GM06990 (cell line): ENCODE results near the gene ATP13A2.
A peak's percentile ranks its signal among the peaks of the same experiment; 100 is the strongest.

Source experiments
- DNase-seq: peaks from one replicate; pipeline ENCODE4 v3.0.0-alpha.2; 2011; ENCODE audit not compliant: insufficient read length; ENCODE audit errors: extremely low read depth
- H3K27me3 ChIP-seq: replicated peaks from 2 replicates; pipeline ENCODE4 v1.6.0; 2011; ENCODE audit warnings: low read length; ENCODE audit not compliant: control insufficient read depth, insufficient read depth
- H3K36me3 ChIP-seq: 2 replicates; pipeline ENCODE4 v1.5.1; 2011; ENCODE audit warnings: low read length; ENCODE audit not compliant: control insufficient read depth, insufficient read depth
- H3K4me3 ChIP-seq: replicated peaks from 2 replicates; pipeline ENCODE4 v1.5.1; 2011; ENCODE audit warnings: low read depth, mild to moderate bottlenecking, control low read depth, low read length
- TF ChIP-seq, protein P1 (sequence below): IDR thresholded peaks from 2 replicates; pipeline ENCODE4 v1.5.1; 2011; ENCODE audit warnings: low read length, control low read depth, mild to moderate bottlenecking, inconsistent platforms; ENCODE audit not compliant: insufficient read depth, poor library complexity, severe bottlenecking

Gene ATP13A2

DNA sequence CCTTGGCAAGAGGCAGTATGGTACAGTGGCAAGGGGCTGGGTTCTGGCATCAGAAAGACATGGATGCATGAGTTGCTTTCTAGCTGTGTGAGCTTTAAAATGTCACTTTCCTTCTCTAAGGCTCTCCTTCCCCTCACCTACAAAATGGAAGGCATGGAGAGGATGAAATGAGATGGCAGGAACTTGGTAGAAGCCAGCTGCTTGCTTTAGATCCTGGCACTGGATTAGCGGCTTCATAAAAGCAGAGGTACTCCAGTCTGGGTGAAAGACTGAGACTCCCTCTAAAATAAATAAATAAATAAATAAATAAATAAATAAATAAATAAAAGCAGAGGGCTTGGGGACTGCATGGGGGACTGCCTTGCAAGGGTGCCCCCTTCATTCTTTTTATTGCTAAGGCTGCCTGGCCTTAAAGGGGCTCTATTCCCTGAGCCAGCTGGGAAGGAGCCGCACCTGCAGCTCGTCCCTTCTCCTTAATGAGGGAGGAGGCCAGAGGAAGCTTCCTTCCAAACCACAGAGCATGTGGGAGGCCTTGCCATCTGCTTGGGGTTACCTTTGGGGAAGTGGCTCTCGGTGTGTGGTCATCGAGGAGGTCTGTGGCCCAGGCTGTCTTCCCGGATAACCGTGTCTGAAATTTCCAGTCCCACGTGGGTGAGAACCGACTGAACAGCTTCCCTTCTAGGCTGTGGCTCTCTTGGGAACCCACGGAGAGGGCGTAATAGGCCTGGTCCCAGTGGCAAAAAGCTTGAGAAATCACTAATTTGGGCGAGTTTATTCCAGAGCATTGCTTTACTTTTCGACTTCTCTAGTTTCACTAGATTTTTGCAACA lies 2.0 kb upstream of the ATP13A2 start:
- DNase-seq = no peak
- Histone ChIP-seq H3K27me3 (no peaks in the 10 kb centered on the region), H3K4me3 (no peak overlapping the region), H3K36me3 (peaks cover 5% of the 10 kb centered on the region)
- TF ChIP-seq, protein P1, sequence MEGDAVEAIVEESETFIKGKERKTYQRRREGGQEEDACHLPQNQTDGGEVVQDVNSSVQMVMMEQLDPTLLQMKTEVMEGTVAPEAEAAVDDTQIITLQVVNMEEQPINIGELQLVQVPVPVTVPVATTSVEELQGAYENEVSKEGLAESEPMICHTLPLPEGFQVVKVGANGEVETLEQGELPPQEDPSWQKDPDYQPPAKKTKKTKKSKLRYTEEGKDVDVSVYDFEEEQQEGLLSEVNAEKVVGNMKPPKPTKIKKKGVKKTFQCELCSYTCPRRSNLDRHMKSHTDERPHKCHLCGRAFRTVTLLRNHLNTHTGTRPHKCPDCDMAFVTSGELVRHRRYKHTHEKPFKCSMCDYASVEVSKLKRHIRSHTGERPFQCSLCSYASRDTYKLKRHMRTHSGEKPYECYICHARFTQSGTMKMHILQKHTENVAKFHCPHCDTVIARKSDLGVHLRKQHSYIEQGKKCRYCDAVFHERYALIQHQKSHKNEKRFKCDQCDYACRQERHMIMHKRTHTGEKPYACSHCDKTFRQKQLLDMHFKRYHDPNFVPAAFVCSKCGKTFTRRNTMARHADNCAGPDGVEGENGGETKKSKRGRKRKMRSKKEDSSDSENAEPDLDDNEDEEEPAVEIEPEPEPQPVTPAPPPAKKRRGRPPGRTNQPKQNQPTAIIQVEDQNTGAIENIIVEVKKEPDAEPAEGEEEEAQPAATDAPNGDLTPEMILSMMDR = no peak

DNA sequence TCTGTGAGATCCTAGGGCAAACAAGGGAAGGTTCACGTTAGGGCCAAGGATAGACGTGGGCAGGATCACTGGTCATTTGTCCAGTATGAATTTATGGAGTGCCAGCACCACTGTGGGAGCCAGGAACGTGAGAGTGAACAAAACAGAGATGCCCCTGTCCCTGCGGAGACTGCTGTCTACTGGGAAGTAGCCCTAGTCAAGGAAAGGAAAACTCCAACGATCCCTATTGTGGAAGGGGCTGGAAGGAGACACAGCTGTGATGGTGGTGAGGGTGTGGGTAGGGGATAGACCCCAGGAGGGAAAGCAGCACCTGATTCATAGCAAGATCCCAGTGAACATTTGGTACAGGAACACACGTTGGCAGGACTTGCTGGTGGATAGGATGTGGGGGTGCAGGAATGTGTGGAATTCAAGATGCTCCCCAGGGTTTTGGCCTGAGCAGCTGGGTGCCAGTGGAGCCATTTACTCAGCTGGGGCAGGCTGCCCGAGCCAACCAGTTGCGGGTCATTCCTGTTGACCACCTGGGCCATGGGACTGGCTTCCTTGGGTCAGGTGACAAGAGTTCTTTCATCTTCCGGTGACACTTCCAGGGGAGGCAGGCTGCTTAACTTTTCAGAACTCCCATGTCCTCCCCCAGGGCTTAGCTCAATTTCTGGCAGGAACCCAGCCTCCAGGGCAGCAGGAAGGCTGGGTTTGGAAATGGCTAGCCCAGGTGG lies 1.2 kb upstream of the ATP13A2 start:
- no peak for DNase-seq
- Histone ChIP-seq H3K27me3 (no peaks in the 10 kb centered on the region), H3K4me3 (no peak overlapping the region), H3K36me3 (peaks cover 2% of the 10 kb centered on the region)
- TF ChIP-seq, protein P1 = no peak

DNA sequence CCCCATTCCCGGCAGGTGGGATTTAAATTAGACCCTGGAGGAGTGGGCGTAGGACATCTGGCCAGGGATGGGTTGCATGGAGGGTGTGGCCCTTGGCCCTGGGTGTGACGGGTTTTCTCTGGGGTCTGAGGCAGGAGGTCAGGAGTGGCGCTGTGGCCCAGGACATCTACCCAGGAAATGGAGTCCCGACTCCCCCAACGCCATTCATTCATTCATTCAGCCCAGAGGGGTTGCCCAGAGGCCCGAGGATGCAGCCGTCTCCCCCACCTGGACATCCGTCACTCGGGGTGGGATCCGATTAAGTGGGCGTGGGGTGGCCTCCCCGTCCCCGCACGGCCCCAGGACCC lies 663 bp downstream of the ATP13A2 start:
- Histone ChIP-seq H3K27me3 (no peaks in the 10 kb centered on the region), H3K36me3 (no peaks in the 10 kb centered on the region), H3K4me3 (peak overlapping the region; percentile 81)
- no peak for DNase-seq
- TF ChIP-seq, protein P1 = peak; percentile 2

DNA sequence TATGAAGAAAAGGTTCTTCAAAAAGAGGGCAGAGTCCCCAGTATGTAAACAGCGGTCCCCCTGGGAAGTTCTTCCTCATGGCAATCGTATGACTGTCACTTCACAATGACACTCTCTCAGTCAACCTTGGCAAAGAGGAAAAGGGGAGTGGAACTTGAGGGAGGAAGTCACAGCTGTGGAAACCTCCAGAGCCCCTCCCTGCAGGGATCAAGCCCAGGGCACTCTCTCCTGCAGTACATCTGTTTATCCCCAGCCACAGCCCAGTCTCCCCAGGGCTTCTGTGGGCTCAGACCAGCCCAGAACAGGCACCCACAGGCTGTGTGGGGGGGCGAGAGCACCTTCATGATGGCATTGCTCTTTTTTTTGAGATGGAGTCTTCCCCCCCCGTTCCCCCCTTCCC lies 2.0 kb downstream of the ATP13A2 start:
- TF ChIP-seq, protein P1 = no peak
- H3K4me3 ChIP-seq = no peak overlapping the region
- H3K27me3 ChIP-seq = no peaks in the 10 kb centered on the region
- no peak for DNase-seq
- peaks cover 1% of the 10 kb centered on the region for H3K36me3 ChIP-seq

DNA sequence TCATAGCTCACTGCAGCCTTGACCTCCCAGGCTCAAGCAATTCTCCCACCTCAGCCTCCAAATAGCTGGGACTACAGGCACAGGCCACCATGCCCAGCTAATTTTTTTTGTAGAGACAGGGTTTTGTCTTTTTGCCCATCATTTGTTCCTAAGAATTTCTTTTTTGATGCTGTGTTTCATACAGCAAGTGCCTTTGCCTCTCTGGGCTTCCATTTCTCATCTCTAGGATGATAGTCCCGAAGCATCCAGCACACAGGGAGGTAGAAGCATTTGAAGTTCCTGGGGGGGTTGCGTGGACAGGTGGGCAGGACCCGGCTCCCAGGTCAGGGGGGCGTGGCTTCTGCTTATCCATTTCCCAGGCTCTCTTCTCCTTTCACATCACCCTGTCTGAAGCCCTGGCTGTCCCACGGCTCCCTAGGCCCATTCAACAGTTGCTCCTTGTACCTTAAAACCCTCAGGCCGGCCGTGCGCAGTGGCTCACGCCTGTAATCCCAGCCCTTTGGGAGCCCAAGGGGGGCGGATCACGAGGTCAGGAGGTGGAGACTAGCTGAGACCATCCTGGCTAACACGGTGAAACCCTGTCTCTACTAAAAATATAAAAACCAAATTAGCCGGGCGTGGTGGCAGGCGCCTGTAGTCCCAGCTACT lies 3.4 kb downstream of the ATP13A2 start:
- Histone ChIP-seq H3K27me3 (no peaks in the 10 kb centered on the region), H3K4me3 (no peak overlapping the region), H3K36me3 (peaks cover 4% of the 10 kb centered on the region)
- TF ChIP-seq, protein P1 = no peak
- DNase-seq = no peak
